ENCODE measurements around the gene FJX1.

Gene FJX1

GRCh38 chr11:35582033-35582432, 36.2 kb upstream of the FJX1 start:
- no peak for TF ChIP-seq CTCF (IDR thresholded peaks at IDR 0.05; ENCODE audit: low read depth, low read length)
- no peak for TF ChIP-seq EZH2phosphoT487 (IDR thresholded peaks at IDR 0.05; ENCODE audit: low read depth)
- Histone ChIP-seq H3K27me3 (ENCODE audit: low read depth, low read length) (peaks cover 64% of the 10 kb centered on the region), H3K27ac (ENCODE audit: low read length) (no peak overlapping the region), H3K4me3 (ENCODE audit: low read length) (no peak overlapping the region), H3K9ac (ENCODE audit: low read length) (no peak overlapping the region), H2AFZ (ENCODE audit: low read depth, low read length) (no peak overlapping the region), H4K20me1 (ENCODE audit: insufficient read depth, low read length) (no peaks in the 10 kb centered on the region), H3K36me3 (replicated peaks; ENCODE audit: low read depth, low read length) (no peaks in the 10 kb centered on the region), H3K4me2 (ENCODE audit: low read length) (no peak overlapping the region), H3K9me3 (ENCODE audit: insufficient read depth, low read length) (no peaks in the 10 kb centered on the region), H3K4me1 (ENCODE audit: low read length) (no peaks in the 10 kb centered on the region), H3K79me2 (ENCODE audit: low read length) (no peaks in the 10 kb centered on the region)

- Histone ChIP-seq H4K20me1 (ENCODE audit: insufficient read depth, low read length) (no peaks in the 10 kb centered on the region), H3K9ac (ENCODE audit: low read length) (no peak overlapping the region), H3K36me3 (replicated peaks; ENCODE audit: low read depth, low read length) (no peaks in the 10 kb centered on the region), H3K9me3 (ENCODE audit: insufficient read depth, low read length) (no peaks in the 10 kb centered on the region), H3K27ac (ENCODE audit: low read length) (no peak overlapping the region), H3K4me1 (ENCODE audit: low read length) (0 out of 2 replicates have a peak, but pooled peaks cover 4% of the 10 kb centered on the region), H2AFZ (ENCODE audit: low read depth, low read length) (no peak overlapping the region), H3K4me2 (ENCODE audit: low read length) (no peak overlapping the region), H3K79me2 (ENCODE audit: low read length) (no peaks in the 10 kb centered on the region), H3K27me3 (ENCODE audit: low read depth, low read length) (peaks cover 64% of the 10 kb centered on the region), H3K4me3 (ENCODE audit: low read length) (no peak overlapping the region)
- TF ChIP-seq CTCF (IDR thresholded peaks at IDR 0.05; ENCODE audit: low read depth, low read length) (no peak), EZH2phosphoT487 (IDR thresholded peaks at IDR 0.05; ENCODE audit: low read depth) (no peak)
These were observed 35.1 kb upstream of the FJX1 start for GRCh38 chr11:35583126-35583525.

- no peak overlapping the region for H2AFZ ChIP-seq (ENCODE audit: low read depth, low read length)
- H3K4me1 ChIP-seq (ENCODE audit: low read length) = 0 out of 2 replicates have a peak, but pooled peaks cover 4% of the 10 kb centered on the region
- no peaks in the 10 kb centered on the region for H3K79me2 ChIP-seq (ENCODE audit: low read length)
- H3K4me2 ChIP-seq (ENCODE audit: low read length) = no peak overlapping the region
- TF ChIP-seq CTCF (IDR thresholded peaks at IDR 0.05; ENCODE audit: low read depth, low read length) (no peak), EZH2phosphoT487 (IDR thresholded peaks at IDR 0.05; ENCODE audit: low read depth) (no peak)
- H3K9me3 ChIP-seq (ENCODE audit: insufficient read depth, low read length) = no peaks in the 10 kb centered on the region
- H3K9ac ChIP-seq (ENCODE audit: low read length) = no peak overlapping the region
- no peaks in the 10 kb centered on the region for H3K36me3 ChIP-seq (replicated peaks; ENCODE audit: low read depth, low read length)
- H3K4me3 ChIP-seq (ENCODE audit: low read length) = no peak overlapping the region
- peaks cover 64% of the 10 kb centered on the region for H3K27me3 ChIP-seq (ENCODE audit: low read depth, low read length)
- H4K20me1 ChIP-seq (ENCODE audit: insufficient read depth, low read length) = no peaks in the 10 kb centered on the region
- no peak overlapping the region for H3K27ac ChIP-seq (ENCODE audit: low read length)
These were observed 34.4 kb upstream of the FJX1 start for GRCh38 chr11:35583843-35584242.

- H3K9ac ChIP-seq (ENCODE audit: low read length) = no peak overlapping the region
- no peaks in the 10 kb centered on the region for H3K79me2 ChIP-seq (ENCODE audit: low read length)
- no peaks in the 10 kb centered on the region for H3K36me3 ChIP-seq (replicated peaks; ENCODE audit: low read depth, low read length)
- no peak overlapping the region for H3K4me2 ChIP-seq (ENCODE audit: low read length)
- H2AFZ ChIP-seq (ENCODE audit: low read depth, low read length) = no peak overlapping the region
- H3K9me3 ChIP-seq (ENCODE audit: insufficient read depth, low read length) = no peaks in the 10 kb centered on the region
- TF ChIP-seq CTCF (IDR thresholded peaks at IDR 0.05; ENCODE audit: low read depth, low read length) = no peak
- no peak for TF ChIP-seq EZH2phosphoT487 (IDR thresholded peaks at IDR 0.05; ENCODE audit: low read depth)
- H3K4me3 ChIP-seq (ENCODE audit: low read length) = no peak overlapping the region
- peaks cover 64% of the 10 kb centered on the region for H3K27me3 ChIP-seq (ENCODE audit: low read depth, low read length)
- H3K27ac ChIP-seq (ENCODE audit: low read length) = no peak overlapping the region
- 0 out of 2 replicates have a peak, but pooled peaks cover 4% of the 10 kb centered on the region for H3K4me1 ChIP-seq (ENCODE audit: low read length)
- H4K20me1 ChIP-seq (ENCODE audit: insufficient read depth, low read length) = no peaks in the 10 kb centered on the region
These were observed 33.9 kb upstream of the FJX1 start for GRCh38 chr11:35584321-35584720.
